Heart left ventricle (tissue), 16 donors: ENCODE data around the gene IDUA. TPM values are rescaled to one million over a fixed set of nuclear protein-coding genes. Genes with fewer than 3 reads are reported as not detected.

Experiments used
- ATAC-seq, 4 donors: fragments of 200-7000 bp; cut with Tn5 transposase; one replicate each; pipeline ENCODE4 v1.9.1; 2020 to 2022; ENCODE audit warnings: moderate library complexity in 4 of 4, mild to moderate bottlenecking in 3 of 4, moderate number of reproducible peaks in 1 of 4
- DNase-seq, 5 donors: peaks; one replicate each; pipeline ENCODE4 v3.0.0-alpha.2; 2020
- H3K27ac ChIP-seq, 12 donors: fragments of 200-600 bp; sonication (generic) in 4 of 12; one replicate each; pipeline versions ENCODE4 v1.5.0 to v1.8.0; 2016 to 2022; ENCODE audit warnings: mild to moderate bottlenecking in 2 of 12
- H3K27me3 ChIP-seq, 9 donors: fragments of 200-600 bp; sonication (generic) in 2 of 9; one replicate each; pipeline versions ENCODE4 v1.5.1 to v1.8.0; 2016 to 2022; ENCODE audit warnings: mild to moderate bottlenecking in 3 of 9
- H3K36me3 ChIP-seq, 9 donors: fragments of 200-600 bp; sonication (generic) in 2 of 9; one replicate each; pipeline versions ENCODE4 v1.5.0 to v1.8.0; 2018 to 2022; ENCODE audit warnings: mild to moderate bottlenecking in 2 of 9
- H3K4me1 ChIP-seq, 12 donors: fragments of 200-600 bp; sonication (generic) in 4 of 12; one replicate each; pipeline versions ENCODE4 v1.5.0 to v1.8.0; 2016 to 2022; ENCODE audit warnings: mild to moderate bottlenecking in 3 of 12
- H3K4me3 ChIP-seq, 12 donors: fragments of 200-600 bp; sonication (generic) in 4 of 12; one replicate each; pipeline versions ENCODE4 v1.5.0 to v1.8.0; 2017 to 2022; ENCODE audit warnings: mild to moderate bottlenecking in 9 of 12, moderate library complexity in 4 of 12
- H3K9me3 ChIP-seq, 12 donors: fragments of 200-600 bp; sonication (generic) in 4 of 12; one replicate each; pipeline versions ENCODE4 v1.5.0 to v1.8.0; 2016 to 2022; ENCODE audit warnings: mild to moderate bottlenecking in 1 of 12
- CTCF ChIP-seq, 12 donors: fragments of 200-600 bp; sonication (generic) in 4 of 12; IDR thresholded peaks; one replicate each; pipeline versions ENCODE4 v1.5.0 to v1.8.0; 2018 to 2022; ENCODE audit warnings: antibody characterized with exemption in 12 of 12, mild to moderate bottlenecking in 5 of 12
- POLR2A ChIP-seq, 2 donors: fragments of 450-650 bp; IDR thresholded peaks; one replicate each; pipeline ENCODE4 v1.6.1; 2017; ENCODE audit warnings: antibody characterized with exemption in 2 of 2, mild to moderate bottlenecking in 2 of 2, moderate library complexity in 2 of 2
- WGBS, 4 donors: extraction: QIAGEN DNeasy Blood & Tissue Kit in 2 of 4; methylation state at CpG; one replicate each; pipeline versions ENCODE4 v1.1.5 to v1.1.7; 2013 to 2018; 5-methylcytosine and 5-hydroxymethylcytosine counted together
- intact Hi-C, 10 donors: fragments of 100-400 bp; cut with DNase I; formaldehyde crosslinking; loops; one replicate each; pipeline versions ENCODE4 v1.11.1 to v1.14.2; 2022
- polyA plus RNA-seq, 2 donors: library from polyadenylated mRNA; stranded (reverse); fragments of 200-250 nt; gene quantifications; one replicate each; pipeline ENCODE4 v1.2.3, GENCODE V29; 2013
- total RNA-seq, 9 donors: library from RNA; depleted of rRNA in 2 of 9; stranded (reverse); fragments of >200 nt in 2 of 9; fragmentation: NEBNext Ultra II Directional in 3 of 9; extraction: Animal tissue kit (Norgen Biotek cat#: 25700) in 3 of 9; gene quantifications; one replicate each; pipeline versions ENCODE4 v1.1.0 to v1.2.4, GENCODE V29; 2016 to 2023
- donor health status: ischemic (EF 13 %, LVEDD 7.1; RV severe dilation, severe dysfunction).
- donor health status: healthy with polysubstance abuse.
- donor health status: DM: no; HTN: yes; CAD: no.
- donor health status: DM: no; HTN: no; CAD: no.
- donor health status: ischemic (EF 25% LVEDD 6.9; RV normal size, moderate dysfunction).
- donor health status: ischemic (EF 25% LVEDD 5.7; RV mildly dilated, moderate dysfunction).
- donor health status: healthy.
- donor health status: DM: yes; HTN: yes; CAD: no.
- donor health status: ischemic (EF 35%, LVEDD 5.7; RV mildly dilated, moderate dysfunction).
- donor health status: nonischemic (EF 11% LVEDD 7.7; RV severe dilation, severe dysfunction).
- donor health status: DM: yes; HTN: yes; CAD: no.
- donor health status: PGD.
- donor health status: ischemic (EF 29% LVEDD 5.4; RV normal size, mild dysfunction).
- donor health status: nonischemic (EF 23%, LVEDD 6.1; RV moderate dilation, normal function).

Gene IDUA
- total and polyA plus RNA-seq, 11 donors = 3.2 to 17.4 (median 6.8) TPM

- no peak for TF ChIP-seq POLR2A (IDR thresholded peaks at IDR 0.05)
- TF ChIP-seq CTCF (IDR thresholded peaks at IDR 0.05) = no peak
- peak overlapping the region in 10 of 12 donors; percentile 33 to 76 (median 55) for H3K27ac ChIP-seq
- 4 to 7% (median 6%) methylated on average over 8 to 14 of the region's 14 CpGs for WGBS, 4 donors
- H3K9me3 ChIP-seq = no peaks in the 10 kb centered on the region
- H3K27me3 ChIP-seq = no peaks in the 10 kb centered on the region
- peak in 2 of 4 donors; percentile 17 to 24 for ATAC-seq
- peak overlapping the region; percentile 60 to 93 (median 73) for H3K4me3 ChIP-seq
- H3K4me1 ChIP-seq = peaks cover 0 to 34% (median 18%) of the 10 kb centered on the region in 12 donors
- peaks cover 0 to 19% (median 0%) of the 10 kb centered on the region in 9 donors for H3K36me3 ChIP-seq
- intact Hi-C loops = loop anchor here in 4 of 10 donors (5.0 to 10.0 kb wide), 4 partner anchors 54 to 244 kb away; partner anchors contain the start of genes GAK (in 1 of the 4) and TMEM175 (in 1 of the 4)
- DNase-seq = no peak
These were observed 391 bp upstream of the IDUA start for GRCh38 chr4:986428-986878.

- Histone ChIP-seq H3K27ac (peak overlapping the region in 2 of 12 donors; percentile 47 to 63), H3K9me3 (no peaks in the 10 kb centered on the region), H3K4me3 (peak overlapping the region; percentile 60 to 93 (median 73)), H3K27me3 (no peaks in the 10 kb centered on the region), H3K4me1 (peaks cover 0 to 34% (median 18%) of the 10 kb centered on the region in 12 donors), H3K36me3 (peaks cover 0 to 19% (median 0%) of the 10 kb centered on the region in 9 donors)
- DNase-seq = peak in 3 of 5 donors; percentile 29 to 60 (median 33)
- no peak for TF ChIP-seq CTCF (IDR thresholded peaks at IDR 0.05)
- no peak for TF ChIP-seq POLR2A (IDR thresholded peaks at IDR 0.05)
- 73 to 83% (median 79%) methylated on average over 28 to 37 of the region's 37 CpGs for WGBS, 4 donors
- no peak for ATAC-seq
- intact Hi-C loops = loop anchor here in 5 of 10 donors (2.0 to 10.0 kb wide), 5 partner anchors 55 to 246 kb away; partner anchors contain the start of genes GAK (in 2 of the 5) and TMEM175 (in 2 of the 5)
These were observed 1.0 kb downstream of the IDUA start for GRCh38 chr4:987624-988513.

- no peaks in the 10 kb centered on the region for H3K27me3 ChIP-seq
- 86 to 93% (median 90%) methylated on average over 39 to 69 of the region's 69 CpGs for WGBS, 4 donors
These were observed 2.2 kb downstream of the IDUA start for GRCh38 chr4:988726-989721.

More at GRCh38 chr4:988726-989721, 2.2 kb downstream of the IDUA start:
- Histone ChIP-seq H3K9me3 (no peaks in the 10 kb centered on the region), H3K36me3 (peaks cover 0 to 19% (median 0%) of the 10 kb centered on the region in 9 donors), H3K27ac (no peak overlapping the region), H3K4me1 (peaks cover 0 to 34% (median 18%) of the 10 kb centered on the region in 12 donors), H3K4me3 (no peak overlapping the region)
- intact Hi-C loops = loop anchor here in 5 of 10 donors (2.0 to 10.0 kb wide), 5 partner anchors 56 to 247 kb away; partner anchors contain the start of genes GAK (in 2 of the 5) and TMEM175 (in 2 of the 5)
- DNase-seq (peak in 3 of 5 donors; percentile 27 to 73 (median 30)), ATAC-seq (no peak)
- TF ChIP-seq POLR2A (IDR thresholded peaks at IDR 0.05) = no peak
- no peak for TF ChIP-seq CTCF (IDR thresholded peaks at IDR 0.05)
